K562 (cell line): ENCODE data around the gene ECD. TPM values are rescaled to one million over a fixed set of nuclear protein-coding genes. Genes with fewer than 3 reads are reported as not detected.

Experiments used
- BCL6 ChIP-seq: fragments of 250-450 bp; sonication (Bioruptor Pico); IDR thresholded peaks from 2 replicates; pipeline ENCODE4 v1.4.0; 2020
- BRD4 ChIP-seq: fragments of 200-600 bp; sonication (generic); IDR thresholded peaks from 2 replicates; pipeline ENCODE4 v1.6.1; 2017; ENCODE audit warnings: inconsistent platforms
- CBX3 ChIP-seq, 2 experiments: IDR thresholded peaks; 1 replicate in 1 of 2; 2 replicates in 1 of 2; pipeline ENCODE4 v1.6.1; 2012; ENCODE audit warnings: inconsistent platforms in 2 of 2, low read length in 2 of 2, borderline replicate concordance in 1 of 2, control low read depth in 1 of 2
- CREB3L1 ChIP-seq: fragments of 450-650 bp; IDR thresholded peaks from 2 replicates; pipeline ENCODE4 v1.6.1; 2014; ENCODE audit warnings: low read depth, mild to moderate bottlenecking, moderate library complexity, borderline replicate concordance
- CSDE1 ChIP-seq, 2 experiments: fragments of 450-650 bp; IDR thresholded peaks; 2 replicates each; pipeline ENCODE4 v1.6.1; 2016; ENCODE audit warnings: mild to moderate bottlenecking in 1 of 2
- MEF2D ChIP-seq: conservative IDR thresholded peaks from 2 replicates; pipeline ENCODE4 v1.6.1; 2016; ENCODE audit warnings: low read depth, missing genetic modification characterization, missing compliant biosample characterization
- MYC ChIP-seq, 2 experiments: fragments of 250-450 bp in 1 of 2; sonication (Bioruptor Pico) in 1 of 2; IDR thresholded peaks; 2 replicates each; pipeline versions ENCODE4 v1.5.1 to v1.6.1; 2012 to 2021; ENCODE audit warnings: low read depth in 2 of 2, borderline replicate concordance in 1 of 2, improper control_type of control experiment in 1 of 2, low read length in 1 of 2, mild to moderate bottlenecking in 1 of 2, moderate library complexity in 1 of 2
- NFE2 ChIP-seq: IDR thresholded peaks from 2 replicates; pipeline ENCODE4 v1.6.1; 2014; ENCODE audit warnings: antibody characterized with exemption, low read depth
- PRDM10 ChIP-seq: fragments of 450-650 bp; IDR thresholded peaks from 2 replicates; pipeline ENCODE4 v1.6.1; 2018; ENCODE audit not compliant: partially characterized antibody
- SIN3B ChIP-seq: fragments of 450-650 bp; IDR thresholded peaks from 2 replicates; pipeline ENCODE4 v1.6.1; 2017; ENCODE audit warnings: low read depth, mild to moderate bottlenecking, moderate library complexity
- SUPT5H ChIP-seq: fragments of 450-650 bp; IDR thresholded peaks from 2 replicates; pipeline ENCODE4 v1.6.1; 2016
- ZNF282 ChIP-seq: sonication (generic); formaldehyde crosslinking; IDR thresholded peaks from 2 replicates; pipeline ENCODE4 v1.8.1; 2023; ENCODE audit warnings: missing genetic modification reagents
- polyA plus RNA-seq, 8 experiments: library from polyadenylated mRNA; depleted of rRNA in 4 of 8; stranded (reverse) in 5 of 8; unstranded in 3 of 8; fragments of >200 nt; fragmentation: Nextera tagmentation in 2 of 8; fragmentation: Illumina TruSeq in 1 of 8; extraction: Ambion mirVana in 2 of 8; extraction: Trizol in 1 of 8; gene quantifications; 2 replicates each; pipeline versions ENCODE4 v1.2.1 to v1.2.3, GENCODE V29; 2011 to 2014; ENCODE audit warnings: inconsistent platforms in 1 of 8, missing spikeins in 1 of 8
- total RNA-seq, 7 experiments: library from RNA; depleted of rRNA in 6 of 7; stranded (reverse); fragments of >200 nt in 6 of 7; fragmentation: Illumina TruSeq in 2 of 7; extraction: Trizol in 2 of 7; gene quantifications; 2 replicates each; pipeline versions ENCODE4 v1.2.1 to v1.2.3, GENCODE V29; 2011 to 2021; ENCODE audit warnings: low replicate concordance in 1 of 7
- TF ChIP-seq, protein P1 (sequence below): fragments of 450-650 bp; IDR thresholded peaks from 2 replicates; pipeline ENCODE4 v1.6.1; 2016; ENCODE audit warnings: low read depth

ECD gene
- total and polyA plus RNA-seq, 9 of the 15 experiments (the other 6 are each of a cell fraction or from before 2014, with no cell fraction given): 33.5 to 79.9 (median 53.2) TPM

DNA sequence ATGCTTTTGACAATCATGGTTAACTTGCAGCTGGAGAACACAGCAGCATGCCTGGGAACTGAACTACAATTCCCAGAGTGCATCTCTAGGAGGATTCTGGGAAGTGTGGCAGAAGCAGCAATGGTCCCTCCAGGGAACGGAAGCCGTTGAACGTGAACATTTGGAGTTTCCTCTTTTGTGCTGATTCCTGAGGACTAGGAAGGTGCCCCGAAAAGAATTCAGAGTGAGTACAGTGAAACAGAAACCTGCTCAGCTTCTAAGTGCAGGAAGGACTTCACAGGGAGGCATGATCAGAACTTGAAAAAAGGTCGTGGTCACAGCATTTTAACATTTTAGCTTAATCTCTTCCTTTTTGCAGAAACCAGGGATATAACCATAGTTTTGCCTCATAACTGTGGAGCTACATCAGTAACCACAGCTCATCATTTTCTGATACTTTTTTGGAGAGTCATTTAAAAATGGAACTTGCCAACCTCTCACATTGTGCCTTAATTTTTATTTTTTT lies 57.4 kb downstream of the ECD start, which contains the start of gene NUDT13 (continued):
- TF ChIP-seq, protein P1, sequence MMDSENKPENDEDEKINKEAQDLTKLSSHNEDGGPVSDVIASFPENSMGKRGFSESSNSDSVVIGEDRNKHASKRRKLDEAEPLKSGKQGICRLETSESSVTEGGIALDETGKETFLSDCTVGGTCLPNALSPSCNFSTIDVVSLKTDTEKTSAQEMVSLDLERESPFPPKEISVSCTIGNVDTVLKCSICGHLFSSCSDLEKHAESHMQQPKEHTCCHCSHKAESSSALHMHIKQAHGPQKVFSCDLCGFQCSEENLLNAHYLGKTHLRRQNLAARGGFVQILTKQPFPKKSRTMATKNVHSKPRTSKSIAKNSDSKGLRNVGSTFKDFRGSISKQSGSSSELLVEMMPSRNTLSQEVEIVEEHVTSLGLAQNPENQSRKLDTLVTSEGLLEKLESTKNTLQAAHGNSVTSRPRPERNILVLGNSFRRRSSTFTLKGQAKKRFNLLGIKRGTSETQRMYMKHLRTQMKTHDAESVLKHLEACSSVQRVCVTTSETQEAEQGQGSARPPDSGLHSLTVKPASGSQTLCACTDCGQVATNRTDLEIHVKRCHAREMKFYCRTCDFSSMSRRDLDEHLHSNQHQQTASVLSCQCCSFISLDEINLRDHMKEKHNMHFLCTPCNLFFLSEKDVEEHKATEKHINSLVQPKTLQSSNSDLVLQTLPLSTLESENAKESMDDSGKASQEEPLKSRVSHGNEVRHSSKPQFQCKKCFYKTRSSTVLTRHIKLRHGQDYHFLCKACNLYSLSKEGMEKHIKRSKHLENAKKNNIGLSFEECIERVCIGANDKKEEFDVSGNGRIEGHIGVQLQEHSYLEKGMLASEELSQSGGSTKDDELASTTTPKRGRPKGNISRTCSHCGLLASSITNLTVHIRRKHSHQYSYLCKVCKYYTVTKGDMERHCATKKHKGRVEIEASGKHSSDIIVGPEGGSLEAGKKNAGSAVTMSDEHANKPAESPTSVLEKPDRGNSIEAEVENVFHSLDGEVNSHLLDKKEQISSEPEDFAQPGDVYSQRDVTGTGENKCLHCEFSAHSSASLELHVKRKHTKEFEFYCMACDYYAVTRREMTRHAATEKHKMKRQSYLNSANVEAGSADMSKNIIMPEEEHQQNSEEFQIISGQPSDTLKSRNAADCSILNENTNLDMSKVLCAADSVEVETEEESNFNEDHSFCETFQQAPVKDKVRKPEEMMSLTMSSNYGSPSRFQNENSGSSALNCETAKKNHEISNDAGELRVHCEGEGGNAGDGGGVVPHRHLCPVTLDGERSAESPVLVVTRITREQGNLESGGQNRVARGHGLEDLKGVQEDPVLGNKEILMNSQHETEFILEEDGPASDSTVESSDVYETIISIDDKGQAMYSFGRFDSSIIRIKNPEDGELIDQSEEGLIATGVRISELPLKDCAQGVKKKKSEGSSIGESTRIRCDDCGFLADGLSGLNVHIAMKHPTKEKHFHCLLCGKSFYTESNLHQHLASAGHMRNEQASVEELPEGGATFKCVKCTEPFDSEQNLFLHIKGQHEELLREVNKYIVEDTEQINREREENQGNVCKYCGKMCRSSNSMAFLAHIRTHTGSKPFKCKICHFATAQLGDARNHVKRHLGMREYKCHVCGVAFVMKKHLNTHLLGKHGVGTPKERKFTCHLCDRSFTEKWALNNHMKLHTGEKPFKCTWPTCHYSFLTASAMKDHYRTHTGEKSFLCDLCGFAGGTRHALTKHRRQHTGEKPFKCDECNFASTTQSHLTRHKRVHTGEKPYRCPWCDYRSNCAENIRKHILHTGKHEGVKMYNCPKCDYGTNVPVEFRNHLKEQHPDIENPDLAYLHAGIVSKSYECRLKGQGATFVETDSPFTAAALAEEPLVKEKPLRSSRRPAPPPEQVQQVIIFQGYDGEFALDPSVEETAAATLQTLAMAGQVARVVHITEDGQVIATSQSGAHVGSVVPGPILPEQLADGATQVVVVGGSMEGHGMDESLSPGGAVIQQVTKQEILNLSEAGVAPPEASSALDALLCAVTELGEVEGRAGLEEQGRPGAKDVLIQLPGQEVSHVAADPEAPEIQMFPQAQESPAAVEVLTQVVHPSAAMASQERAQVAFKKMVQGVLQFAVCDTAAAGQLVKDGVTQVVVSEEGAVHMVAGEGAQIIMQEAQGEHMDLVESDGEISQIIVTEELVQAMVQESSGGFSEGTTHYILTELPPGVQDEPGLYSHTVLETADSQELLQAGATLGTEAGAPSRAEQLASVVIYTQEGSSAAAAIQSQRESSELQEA: peak; percentile 80
- no peak for TF ChIP-seq ZNF282
- peak; percentile 56; the same call in 1 of the 2 replicates for TF ChIP-seq BCL6 (CRISPR knock-in tag)
- peak; percentile 85 for TF ChIP-seq CREB3L1
- 0 out of 2 replicates have a peak, but pooled peaks have one; percentile 8 for TF ChIP-seq SUPT5H
- TF ChIP-seq NFE2: peak; percentile 40; the same call in 1 of the 2 replicates
- 0 out of 4 replicates have a peak, but pooled peaks of 1 of the 2 experiments have one; percentile 39 for TF ChIP-seq CSDE1 (IDR thresholded peaks at IDR 0.05)
- TF ChIP-seq BRD4: 0 out of 2 replicates have a peak, but pooled peaks have one; percentile 21
- TF ChIP-seq PRDM10: peak; percentile 48
- peak; percentile 44; the same call in 1 of the 2 replicates for TF ChIP-seq SIN3B
- TF ChIP-seq MYC (IDR thresholded peaks at IDR 0.05; ENCODE audit: low read depth, low read length): peak; percentile 84
- no peak for TF ChIP-seq MYC (CRISPR knock-in tag; IDR thresholded peaks at IDR 0.05; ENCODE audit: borderline replicate concordance, low read depth)
- TF ChIP-seq CBX3 (IDR thresholded peaks at IDR 0.05; ENCODE audit: borderline replicate concordance in 1 of 2, low read length in 2 of 2): peak in 1 of 2 experiments; percentile 76; a peak in 2 of 3 replicates
- 0 out of 2 replicates have a peak, but pooled peaks have one; percentile 35 for TF ChIP-seq MEF2D (tag)
